HG03442 (cell line): ENCODE results near the gene TBC1D1.

Experiments
- ATAC-seq: cut with Tn5 transposase; IDR thresholded peaks from one replicate; pipeline ENCODE4 v1.9.1; 2021; ENCODE audit warnings: mild to moderate bottlenecking, moderate library complexity; ENCODE audit not compliant: unreplicated experiment

The TBC1D1 gene

DNA sequence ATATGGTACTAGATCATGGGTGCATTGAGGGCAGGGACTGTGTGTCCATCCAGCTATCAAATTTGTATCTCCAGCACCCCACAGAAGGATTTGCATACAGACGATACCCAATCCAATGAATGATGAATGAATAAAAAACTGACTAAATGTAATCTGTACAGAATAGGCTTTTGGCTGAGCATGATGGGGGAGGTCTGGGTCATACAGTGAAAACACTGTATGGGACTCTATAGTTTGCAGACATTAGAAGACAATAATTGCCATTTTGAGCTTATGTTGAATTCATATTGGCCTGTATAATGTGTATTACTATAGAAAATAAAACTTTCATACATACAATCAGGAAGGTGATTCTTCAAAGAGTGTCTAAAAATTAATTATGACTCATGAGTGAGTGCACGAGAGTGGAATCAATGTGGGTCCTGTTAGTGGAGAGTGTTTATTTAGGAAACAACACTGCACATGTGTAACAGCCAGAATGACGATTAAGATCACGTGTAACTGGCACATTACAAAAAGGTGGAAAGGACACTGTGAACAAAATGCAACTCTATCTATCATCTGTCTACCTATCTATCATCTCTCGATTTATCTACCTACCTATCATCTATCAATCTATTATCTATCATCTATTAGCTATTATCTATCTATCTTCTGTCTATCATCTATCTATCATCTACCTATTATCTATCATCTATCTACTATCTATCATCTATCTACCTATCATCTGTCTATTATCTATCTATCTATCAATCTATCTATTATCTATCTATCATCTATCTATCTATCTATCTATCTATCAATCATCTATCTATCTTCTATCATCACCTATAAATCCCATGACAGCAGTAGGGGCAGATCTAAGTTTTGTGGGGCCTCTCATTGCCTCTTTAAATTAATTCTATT is 270.6 kb downstream of the TBC1D1 start:
- ATAC-seq = no peak

DNA sequence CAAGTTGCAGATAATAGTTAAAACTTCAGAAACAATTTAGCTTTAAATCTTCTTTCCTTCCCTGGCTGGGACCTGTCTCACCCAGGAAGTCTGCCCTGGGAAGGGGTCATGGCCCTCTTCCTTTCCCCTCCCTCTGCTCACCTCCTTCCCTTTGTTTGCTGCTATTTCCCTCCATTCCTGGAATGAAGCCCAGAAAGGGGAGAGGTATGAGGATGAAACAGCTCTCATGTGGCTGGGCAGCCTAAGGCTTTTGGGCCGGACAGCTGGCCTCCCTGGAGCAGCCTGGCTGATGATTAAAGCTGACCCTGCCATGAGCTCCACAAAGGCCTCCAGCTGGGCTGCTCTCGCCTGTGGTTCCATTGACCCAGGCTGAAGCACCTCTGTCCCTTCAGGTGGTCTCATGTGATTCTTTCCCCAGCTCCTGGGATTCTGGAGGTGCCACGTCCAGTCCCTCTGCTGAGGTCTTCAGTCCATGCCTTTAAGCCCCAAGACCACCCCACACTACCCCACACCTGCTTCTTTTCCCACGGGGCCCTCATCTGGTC is 271.4 kb downstream of the TBC1D1 start:
- no peak for ATAC-seq

DNA sequence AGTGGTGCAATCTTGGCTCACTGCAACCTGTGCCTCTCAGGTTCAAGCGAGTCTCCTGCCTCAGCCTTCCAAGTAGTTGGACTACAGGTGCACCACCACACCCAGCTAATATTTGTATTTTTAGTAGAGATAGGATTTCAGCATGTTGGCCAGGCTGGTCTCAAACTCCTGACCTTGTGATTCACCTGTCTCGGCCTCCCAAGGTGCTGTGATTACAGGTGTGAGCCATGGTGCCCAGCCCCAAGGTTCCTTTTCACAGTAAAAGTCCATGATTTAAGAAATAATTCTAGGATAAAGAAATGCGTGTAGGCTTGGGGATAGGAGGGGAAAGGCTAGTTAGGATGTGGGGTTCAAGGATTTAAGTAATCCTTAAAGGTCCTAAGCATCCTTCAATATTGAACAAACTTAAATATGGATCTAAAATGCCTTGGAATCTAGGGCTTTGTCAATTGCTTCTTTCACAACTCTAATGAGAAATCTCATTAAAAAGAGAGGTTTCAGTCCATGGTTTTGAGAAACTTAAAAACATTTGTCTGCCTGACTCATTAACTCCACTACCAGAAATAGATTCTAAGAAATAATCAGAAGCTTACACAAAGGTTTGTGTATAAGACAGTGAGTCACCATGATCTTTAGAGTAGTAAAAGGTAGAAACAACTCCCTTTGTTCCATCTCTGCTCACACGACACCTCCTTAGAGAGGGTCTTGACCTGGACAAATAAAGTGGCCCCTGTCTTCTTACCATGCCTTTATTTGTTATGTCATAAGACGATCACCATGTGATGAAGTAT is 272.5 kb downstream of the TBC1D1 start:
- no peak for ATAC-seq

DNA sequence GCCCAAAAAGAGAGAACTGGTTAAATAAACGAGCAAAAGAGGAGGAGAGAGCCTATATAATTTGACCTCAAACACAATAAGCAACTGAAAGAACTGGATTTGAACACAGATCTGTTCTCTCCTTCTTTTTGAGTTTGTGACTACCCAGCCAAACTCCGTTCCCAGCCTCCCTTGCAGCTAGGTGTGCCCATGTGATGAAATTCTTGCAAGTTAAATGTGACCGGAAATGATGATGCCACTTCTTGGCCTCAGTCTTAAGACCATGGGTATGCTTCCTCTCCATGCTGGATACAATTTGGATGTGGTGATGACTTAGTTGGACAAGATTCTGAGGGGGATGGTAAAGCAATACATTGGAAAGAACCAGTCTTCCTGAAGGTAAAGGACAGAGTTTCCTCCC is 273.5 kb downstream of the TBC1D1 start:
- no peak for ATAC-seq

DNA sequence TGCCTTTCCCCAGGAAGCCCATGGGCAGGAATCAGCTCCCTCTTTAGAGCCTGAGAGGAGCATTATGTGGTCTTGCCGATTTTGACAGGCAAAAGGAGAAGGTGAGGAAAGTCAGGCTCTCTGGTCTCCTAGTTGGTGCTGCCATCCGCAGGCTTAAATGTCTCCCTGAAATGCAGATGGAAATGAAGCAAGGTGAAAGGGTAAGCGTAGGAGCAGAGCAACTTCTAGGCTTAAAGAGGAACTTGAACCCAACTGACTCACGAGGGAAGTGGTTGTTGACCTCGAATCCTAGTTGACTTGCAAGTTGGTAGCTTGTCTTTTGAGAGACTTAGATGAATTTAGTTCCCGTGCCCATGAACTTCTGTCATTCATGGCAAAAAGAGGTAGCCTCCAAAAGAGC is 275.2 kb downstream of the TBC1D1 start:
- no peak for ATAC-seq

DNA sequence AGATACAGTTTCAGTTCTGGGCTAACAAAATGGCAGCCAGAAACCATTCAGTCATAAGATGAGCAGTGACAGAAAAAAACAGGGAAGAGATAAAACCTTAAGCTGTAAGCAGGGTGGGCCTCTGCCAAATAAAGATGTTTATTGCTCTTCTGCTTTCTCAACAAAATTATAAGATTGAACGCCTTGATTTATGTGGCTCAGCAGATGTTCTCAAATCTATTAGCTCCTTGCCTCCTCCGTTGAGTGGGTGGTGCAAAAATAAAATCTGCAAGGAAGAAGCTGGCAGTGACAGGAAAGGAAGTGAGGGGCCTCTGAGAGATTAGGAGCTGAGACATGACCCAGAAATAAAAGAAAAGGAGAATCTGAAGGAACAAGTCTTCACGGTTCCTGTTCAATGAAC is 275.9 kb downstream of the TBC1D1 start:
- no peak for ATAC-seq

DNA sequence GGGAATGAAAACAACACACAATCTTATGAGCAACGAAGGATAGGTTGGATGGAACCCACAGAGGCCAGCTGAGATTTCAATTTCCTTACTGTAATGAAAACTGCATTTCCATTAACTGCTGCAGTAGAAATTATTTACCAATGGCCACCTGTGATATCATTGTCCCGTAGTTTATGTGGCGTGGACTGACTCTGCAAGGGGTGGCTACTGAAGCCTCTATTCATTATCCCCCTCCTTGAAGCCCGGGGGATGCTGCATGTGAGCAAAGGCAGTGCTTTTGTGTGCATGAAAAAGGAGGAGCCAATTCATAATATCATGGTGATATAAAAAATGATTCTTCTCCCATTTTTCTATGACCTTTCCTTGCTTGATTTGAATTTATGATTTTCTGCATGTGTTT is 277.1 kb downstream of the TBC1D1 start:
- ATAC-seq = no peak

DNA sequence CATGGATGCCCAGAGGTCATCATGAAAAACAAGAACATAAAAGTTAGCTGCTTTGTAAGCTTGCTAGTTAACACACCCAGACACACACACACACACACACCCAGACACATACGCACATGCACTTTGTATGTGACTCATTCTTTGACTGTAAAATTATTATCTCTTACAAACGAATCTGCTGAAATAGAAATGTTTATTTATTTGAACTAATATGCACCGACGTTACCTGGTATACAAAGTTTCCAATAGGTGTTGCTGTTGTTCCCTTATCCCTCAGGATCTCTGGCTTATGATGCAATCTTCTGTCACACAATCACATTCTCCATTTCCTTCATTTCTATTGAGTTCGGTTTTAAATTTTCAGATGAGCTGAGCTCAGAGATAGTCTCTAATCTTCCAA is 278.6 kb downstream of the TBC1D1 start:
- no peak for ATAC-seq

DNA sequence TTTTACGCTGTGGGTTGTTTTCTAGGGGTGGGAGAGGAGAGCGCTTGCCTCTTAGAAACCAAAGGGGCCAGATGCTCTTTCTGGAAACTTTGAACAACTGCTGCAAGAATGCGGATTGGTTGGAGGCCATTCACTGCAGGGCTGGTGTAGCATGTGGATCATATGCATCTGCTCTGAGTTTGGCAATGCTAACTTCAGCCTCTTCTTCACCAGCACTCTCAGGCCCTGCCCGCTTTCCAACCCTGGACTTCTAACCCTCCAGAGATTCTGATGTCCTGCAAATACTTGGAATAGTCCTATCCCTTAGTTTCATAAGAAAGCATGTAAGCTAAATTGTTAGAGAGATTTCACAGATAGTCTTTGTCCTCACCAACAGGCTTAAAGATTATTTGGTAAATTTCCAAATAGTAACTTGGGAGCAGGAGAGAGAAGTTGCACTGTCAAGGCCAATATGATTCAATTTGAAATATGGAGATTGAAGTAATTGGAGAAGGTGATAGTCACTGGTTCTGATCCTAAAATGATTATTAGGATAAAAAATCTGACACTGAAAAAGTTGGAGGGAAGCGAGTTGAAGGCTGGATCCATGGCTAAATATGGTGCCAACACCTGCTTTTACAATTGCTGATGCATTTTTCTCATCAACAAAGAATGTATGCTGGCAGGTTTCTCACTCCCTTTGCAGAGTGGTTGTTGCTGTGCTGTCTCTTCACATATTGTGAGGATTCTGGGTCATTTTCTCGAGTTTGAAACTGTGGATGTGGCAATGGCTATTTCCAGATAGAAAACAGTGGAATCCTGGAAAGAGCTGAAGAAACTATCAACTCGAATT is 279.7 kb downstream of the TBC1D1 start:
- ATAC-seq = no peak

DNA sequence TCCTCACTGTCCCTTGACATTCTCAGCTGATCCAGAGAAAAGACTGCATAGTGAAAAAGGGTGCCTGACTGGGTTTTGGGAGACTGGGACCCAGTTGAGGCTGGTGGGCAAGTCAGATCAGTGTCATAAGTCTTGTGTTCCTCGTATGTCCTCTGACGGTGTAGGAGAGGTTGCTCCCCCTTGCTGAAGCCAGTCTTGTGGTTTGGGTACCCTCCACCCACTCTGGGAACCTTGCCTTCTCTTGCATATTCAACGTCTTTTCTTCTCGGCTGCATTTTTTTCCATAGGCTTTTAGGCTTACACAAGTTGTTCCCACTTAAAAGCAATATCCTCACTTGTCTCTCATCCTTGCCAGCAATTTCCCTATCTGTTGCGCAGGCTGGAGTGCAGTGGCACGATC is 281.2 kb downstream of the TBC1D1 start:
- ATAC-seq = no peak

DNA sequence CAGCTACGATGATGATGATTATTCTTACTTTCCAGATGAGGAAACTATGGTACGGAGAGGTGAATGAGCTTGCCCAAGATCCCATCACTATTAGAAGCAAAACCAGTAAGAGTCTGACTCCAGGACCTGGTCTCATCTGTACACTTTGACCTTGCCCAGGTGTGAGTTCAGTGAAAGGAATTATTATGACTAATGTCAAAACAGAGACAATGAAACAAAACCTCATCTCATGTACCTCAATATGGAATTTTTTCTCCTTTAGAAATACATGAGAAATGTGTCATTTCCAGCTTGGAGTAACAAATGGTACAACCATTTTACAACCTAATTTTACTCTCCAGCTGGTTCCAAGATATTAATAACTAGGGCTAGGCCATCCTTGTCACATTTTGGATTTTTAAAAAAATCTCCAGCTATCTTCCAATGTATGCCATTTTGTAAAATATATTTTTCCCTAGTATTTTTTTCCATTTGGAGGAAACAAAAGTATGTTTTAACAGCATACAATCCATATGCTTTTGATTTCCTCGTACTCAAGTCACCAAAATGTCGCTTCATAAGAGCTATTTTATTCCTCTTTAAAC is 283.1 kb downstream of the TBC1D1 start:
- ATAC-seq = no peak

DNA sequence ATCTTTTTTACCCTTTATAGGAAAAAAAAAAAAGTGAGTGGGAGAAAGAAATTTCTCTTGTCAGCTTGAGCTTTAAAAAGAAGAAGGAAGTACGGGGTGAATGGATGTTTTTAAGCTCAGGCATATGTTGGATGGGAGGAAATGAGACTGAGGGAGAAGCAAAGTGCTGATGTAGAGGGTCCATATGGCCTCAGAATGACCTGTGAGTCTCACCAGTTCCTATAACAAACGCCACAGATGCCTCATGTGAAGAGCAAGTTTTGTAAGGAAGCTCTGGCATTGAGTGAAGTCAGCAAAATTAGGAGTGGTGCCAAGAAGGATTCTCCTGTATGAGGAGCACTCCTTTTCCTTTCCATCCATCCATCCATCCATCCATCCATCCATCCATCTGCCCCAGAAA is 283.9 kb downstream of the TBC1D1 start:
- no peak for ATAC-seq

DNA sequence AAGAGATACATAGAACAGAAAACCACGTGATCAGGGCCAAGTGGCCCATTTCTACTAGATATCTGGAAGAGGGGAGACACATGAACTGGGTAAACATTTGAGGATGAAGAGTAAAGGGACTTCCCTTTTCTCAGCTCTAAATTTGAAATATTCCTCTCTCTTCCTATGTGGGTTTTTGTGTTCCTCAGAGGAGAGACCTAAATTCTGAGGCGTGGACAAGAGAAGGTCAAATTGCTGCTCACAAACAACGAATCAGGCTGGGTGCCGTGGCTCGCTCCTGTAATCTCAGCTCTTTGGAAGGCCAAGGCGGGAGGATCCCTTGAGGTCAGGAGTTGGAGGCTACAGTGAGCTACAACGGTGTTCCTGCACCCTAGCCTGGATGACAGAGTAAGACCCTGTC is 285.3 kb downstream of the TBC1D1 start:
- no peak for ATAC-seq

DNA sequence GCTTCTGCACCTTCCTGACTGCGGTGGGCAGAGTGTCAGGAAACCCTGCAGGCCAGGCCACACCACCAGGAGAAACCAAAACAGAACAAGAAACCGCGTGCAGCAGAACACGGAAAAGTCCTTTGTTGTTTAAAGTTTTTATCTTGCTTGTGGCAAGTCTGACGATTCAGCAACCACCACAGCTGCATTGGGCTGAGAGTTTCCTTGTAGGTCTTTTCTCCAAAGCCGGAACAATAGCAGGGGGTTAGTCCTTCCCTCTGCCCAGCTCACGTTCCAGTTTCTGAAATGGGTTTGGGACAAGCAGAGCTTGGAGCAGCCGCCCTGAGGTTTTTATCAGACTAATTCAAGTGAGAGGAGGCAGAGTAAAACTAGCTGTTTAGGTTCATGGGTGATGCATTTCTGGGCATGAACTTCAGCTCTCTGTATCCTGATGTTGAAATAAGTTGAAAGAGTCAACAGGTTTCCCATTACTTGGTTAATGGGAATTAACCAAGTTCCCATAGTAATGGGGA is 286.2 kb downstream of the TBC1D1 start:
- no peak for ATAC-seq

DNA sequence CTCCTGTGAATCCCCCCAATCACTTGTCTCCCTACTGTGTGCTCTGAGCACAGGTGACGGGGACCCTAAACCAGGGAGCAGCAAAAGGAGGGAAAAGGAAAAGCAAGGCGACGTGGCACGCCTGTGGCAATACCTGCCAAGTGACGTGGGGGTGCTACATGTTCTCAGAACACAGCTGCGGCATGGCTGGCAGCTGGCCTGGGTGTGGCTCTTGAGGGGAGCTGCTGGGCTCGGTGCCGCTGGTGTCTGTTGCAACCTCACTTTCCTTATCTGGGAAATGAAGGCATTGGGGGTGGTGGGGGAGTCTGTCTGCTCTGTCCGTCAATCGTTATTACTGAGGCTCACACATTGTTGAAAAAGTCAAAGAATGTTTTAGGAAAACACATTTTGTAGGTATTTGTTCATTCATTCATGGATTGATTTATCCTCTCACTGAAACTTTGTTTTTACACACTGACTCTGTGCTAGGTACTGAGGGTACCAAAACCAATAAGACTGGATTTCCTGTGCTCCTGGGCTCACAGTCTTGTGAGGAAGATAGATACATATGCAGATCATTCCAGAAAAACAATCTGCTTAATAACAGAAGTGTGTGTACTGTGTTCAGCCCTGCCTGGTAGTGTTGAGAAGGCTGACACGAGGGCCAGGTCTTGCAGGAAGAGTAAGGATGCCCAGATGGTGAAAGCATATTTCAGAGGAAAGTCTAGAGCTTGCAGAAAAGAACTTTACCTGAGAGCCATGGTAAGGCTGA is 286.9 kb downstream of the TBC1D1 start:
- ATAC-seq = no peak

DNA sequence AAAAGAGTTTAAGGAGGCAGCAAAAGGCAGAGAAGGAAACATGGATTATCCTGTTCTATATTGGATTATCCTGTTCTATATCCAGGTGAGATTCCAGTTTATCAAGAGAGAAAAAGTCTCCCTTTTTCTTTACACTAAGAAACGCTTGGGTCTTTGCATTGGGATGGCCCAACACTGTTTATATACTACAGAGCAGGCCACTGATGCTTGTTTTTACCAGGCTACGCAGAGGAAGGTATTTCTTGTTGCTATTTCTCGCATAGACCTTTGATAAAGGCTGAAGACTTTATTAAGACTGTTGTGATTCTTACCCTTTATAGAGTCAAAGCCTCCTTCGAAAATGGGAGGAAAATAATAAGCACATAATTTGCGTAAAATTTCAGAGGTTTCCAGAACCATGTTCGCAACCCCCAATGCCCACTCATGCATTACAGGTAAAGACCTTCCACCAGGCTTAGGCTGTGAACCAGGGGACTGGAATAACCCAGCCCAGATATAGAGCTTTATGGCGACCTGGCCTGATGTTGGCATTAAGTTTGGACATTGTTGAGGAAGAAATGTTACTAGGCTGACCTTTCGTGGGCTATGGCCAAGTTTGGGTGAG is 287.6 kb downstream of the TBC1D1 start:
- peak; percentile 41 for ATAC-seq

DNA sequence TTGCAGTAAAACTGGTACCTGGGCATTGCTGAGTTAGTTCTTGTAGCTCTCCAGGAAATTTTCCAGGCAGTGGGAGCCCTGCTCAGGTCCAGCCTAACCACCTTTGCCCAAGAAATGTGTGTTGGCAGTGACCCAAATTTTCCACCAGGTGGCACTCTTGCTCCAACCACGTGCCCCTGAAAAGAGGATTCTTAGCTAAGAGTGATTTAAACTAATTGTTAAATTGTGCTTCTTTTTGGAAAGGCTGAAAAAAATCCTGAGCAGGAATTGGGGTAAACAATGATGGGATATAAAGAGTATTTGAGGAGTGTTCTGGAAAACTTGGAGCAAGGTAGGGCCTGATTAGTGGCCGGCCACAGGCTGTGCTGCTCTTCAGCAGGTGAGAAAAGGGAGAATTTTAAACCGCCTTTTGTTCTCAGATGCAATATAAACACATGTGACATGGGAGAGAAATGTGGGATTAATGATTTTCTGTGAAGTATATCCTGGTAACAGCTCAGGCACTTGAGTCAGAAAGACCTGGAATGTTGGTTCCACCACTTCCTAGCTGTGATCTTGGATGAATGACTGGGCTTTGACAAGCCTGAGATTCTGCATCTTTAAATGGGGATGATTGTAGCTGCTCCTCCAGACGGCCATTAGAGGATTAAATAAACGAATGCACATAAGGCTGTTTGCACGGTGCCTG is 288.9 kb downstream of the TBC1D1 start:
- ATAC-seq = no peak

DNA sequence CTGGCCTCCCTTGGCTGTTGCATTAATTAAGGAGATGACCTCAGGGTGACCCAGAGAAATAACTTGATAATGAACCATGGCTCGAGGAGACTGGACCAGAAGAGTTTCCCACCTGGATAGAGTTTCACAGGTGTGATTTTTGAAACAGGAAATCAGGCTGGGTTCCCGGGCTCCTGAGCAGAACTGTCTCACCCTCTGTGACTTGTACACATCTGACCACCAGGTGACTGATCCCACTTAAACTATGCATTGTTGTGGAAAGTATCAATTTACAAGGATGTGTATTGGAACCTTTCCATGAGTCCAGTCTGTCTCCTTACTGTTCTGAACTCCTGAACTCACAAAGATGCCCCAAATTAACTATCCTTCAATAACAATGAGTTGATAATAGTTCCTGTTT is 289.6 kb downstream of the TBC1D1 start:
- no peak for ATAC-seq

DNA sequence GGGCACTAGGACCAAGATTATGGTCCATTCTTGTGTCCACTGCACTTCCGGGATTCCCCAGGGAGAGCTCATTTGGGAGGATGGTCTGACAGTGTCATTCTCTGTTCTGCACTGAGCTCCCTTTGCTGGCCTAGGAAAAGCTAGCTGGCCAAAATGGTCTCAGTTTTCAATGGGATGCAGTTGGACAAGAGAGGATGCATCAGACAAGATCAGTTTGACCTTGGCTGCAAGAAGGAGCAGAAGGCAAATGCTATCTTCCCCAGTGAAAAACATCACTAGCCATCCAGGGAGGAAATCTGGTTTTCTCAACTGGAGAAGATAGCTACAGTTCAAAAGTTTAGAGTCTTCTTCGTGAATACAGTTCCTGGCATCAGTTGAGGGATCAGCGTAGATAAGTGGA is 290.4 kb downstream of the TBC1D1 start:
- ATAC-seq = no peak
